Suprapubic skin (tissue), 4 donors: Measurements from ENCODE around the gene SPATA6.

Source experiments
- CTCF ChIP-seq, 2 donors: fragments of 200-600 bp in 1 of 2; fragments of 450-650 bp in 1 of 2; sonication (generic) in 1 of 2; IDR thresholded peaks; one replicate each; pipeline ENCODE4 v1.5.1; 2016 to 2019; ENCODE audit warnings: antibody characterized with exemption in 2 of 2, mild to moderate bottlenecking in 1 of 2, moderate library complexity in 1 of 2
- EP300 ChIP-seq: sonication (generic); formaldehyde crosslinking; IDR thresholded peaks from one replicate; pipeline ENCODE4 v1.6.1; 2017; ENCODE audit warnings: antibody characterized with exemption
- POLR2A ChIP-seq, 2 donors: fragments of 450-650 bp; IDR thresholded peaks; one replicate each; pipeline ENCODE4 v1.6.1; 2017; ENCODE audit warnings: antibody characterized with exemption in 2 of 2, mild to moderate bottlenecking in 2 of 2, moderate library complexity in 2 of 2
- POLR2AphosphoS5 ChIP-seq, 3 donors: sonication (generic); formaldehyde crosslinking; IDR thresholded peaks; one replicate each; pipeline ENCODE4 v1.6.1; 2017; ENCODE audit warnings: antibody characterized with exemption in 3 of 3

GRCh38 chr1:48250572-48250971 is 221.4 kb downstream of the SPATA6 start:
- TF ChIP-seq CTCF (IDR thresholded peaks at IDR 0.05), result no peak
- TF ChIP-seq EP300, result no peak
- TF ChIP-seq POLR2A (IDR thresholded peaks at IDR 0.05), result no peak
- no peak for TF ChIP-seq POLR2AphosphoS5 (IDR thresholded peaks at IDR 0.05)
